ENCODE results near the gene CDH4.
"Not testable (repeated sequence)": the region's sequence is repeated elsewhere in the genome, so short reads cannot be mapped to it uniquely, and the experiment has no call there.

Gene CDH4

GRCh38 chr20:61419010-61419409, 166.9 kb downstream of the CDH4 start:
- no peak for DNase-seq (ENCODE audit: low spot score)

DNA sequence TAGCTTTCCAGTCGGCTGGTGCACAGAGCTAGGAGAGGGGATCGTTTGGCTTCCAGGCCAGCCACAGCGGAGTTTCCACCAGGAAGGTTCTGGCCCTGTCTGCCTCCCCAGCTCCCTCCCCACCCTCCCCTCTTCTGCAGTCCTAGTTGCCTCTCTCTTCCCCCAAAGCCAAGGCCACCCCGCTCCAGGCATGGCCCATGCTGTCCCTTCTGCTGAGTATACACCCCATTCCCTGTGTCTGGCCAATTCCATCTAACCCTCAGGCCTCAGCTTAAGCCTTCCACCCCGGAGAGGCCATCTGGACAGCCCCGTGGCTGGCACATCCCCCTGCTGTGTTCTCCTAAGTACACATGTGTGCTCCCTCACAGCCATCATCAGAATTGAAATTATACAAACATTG, 167.4 kb downstream of the CDH4 start:
- DNase-seq (ENCODE audit: low spot score), result no peak

DNA sequence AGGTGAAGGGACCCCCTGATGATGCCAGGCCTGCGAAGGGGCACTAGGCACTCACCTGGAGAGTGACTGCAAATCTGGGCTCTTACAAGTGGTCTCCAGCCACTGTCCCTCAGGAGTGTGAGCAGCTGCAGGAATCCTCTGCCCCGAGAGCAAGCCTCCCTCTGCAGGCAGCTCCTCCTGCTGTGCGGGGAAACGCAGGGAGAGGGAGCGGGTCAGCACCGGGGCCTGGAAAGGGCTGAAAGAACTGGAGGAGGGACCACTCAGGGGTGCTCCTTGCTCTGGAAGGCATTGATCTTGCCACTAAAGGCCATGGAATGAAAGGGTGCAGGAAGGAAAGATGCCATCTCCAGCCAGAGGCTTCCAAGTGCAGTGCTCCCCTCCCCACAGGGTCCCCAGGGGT, 168.0 kb downstream of the CDH4 start:
- DNase-seq (ENCODE audit: low spot score), result no peak

- DNase-seq (ENCODE audit: low spot score), result no peak
These were observed 168.7 kb downstream of the CDH4 start for GRCh38 chr20:61420781-61421180.

DNA sequence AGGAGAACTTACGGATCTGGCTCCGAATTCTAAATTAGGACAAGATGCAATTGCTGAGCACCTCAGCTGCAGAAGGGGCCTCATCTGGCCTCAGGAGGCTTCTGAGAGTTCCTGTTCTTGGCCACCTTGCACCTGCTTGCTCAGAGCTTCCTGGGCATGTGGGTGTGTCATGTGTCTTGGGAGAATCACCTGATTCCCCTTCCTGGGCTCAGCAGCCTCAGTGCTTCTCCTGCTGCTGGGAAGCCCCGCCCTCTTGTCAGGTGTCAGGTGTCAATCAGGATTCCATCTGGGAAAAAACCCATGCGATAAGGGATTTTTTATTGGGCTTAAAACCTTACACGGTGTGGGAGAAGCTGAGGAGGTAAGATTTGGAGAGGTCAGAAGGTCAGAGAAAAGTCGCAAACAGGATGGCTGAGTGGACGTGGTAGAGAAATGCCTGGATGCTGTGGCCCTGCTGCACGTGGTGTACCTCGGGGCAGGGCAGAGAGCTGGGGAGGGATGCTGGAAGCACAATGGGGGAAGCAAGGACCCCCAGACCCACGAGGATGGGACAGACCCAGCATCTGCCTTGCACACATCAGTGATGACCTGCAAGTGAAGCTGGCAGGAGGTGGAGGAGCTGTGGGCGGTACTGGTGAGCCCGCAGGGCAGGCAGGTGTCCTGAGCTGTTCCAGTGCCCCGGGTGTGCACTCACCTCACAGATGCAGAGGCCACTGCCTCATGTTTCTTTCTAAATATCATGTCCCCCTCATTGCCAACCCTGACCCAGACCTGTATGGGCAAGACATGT, 170.8 kb downstream of the CDH4 start:
- DNase-seq (ENCODE audit: low spot score), result no peak

DNA sequence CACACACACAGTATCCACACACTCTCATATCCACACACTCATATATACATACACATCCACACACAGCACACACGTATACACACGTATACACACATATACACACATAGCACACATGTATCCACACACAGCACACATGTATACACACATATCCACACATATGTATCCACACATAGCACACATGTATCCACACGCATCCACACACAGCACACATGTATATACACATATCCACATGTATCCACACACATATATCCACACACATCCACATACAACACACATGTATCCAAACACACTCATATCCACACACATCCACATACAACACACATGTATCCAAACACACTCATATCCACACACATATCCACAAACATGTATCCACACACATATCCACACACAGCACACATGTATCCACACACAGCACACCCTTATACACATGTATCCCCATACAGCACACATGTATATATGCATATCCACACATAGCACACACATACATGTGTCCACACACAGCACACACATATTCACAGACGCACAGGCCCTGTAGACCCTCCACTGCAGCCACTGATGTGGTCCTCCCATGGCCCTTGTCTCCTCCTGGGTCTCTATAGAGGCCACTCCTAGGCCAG, 172.1 kb downstream of the CDH4 start:
- DNase-seq (ENCODE audit: low spot score), result no peak

DNA sequence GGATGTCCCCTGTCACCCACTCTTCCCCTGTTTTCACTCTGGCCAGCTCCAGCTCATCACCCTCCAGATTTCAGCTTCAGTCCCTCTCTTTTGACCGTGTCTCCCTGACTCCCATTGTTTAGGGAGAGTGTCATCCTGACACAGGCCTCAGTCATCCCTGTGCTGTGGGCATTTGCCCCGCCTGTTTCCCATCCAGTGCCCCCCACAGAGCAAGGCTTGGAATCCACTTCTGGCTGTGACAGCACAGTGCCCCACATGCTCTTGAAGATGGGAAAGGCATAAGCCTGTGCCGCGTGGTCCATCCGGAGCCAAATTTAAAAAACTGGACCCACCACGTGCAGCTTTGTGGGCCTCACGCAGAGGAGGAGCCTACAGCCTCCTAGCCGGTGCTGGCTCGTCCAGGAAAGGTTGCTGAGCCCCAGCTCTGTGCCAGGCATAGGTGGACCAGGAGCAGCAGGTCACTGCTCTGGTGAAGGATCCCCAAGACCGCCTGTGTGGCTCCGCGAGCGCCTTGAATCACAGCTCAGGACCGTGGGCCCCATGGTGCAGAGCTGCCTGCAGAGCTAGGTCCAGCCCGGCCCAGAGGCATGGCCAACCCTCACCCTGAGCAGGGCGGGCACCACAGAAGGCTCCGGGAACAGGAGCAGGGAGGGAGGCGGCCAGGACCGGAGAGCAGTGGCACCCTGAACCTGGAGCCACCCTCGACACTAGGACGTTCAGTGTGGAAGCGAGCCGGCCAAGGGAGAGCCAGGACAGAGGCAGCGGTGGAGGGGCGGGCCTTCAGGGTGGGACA, 172.8 kb downstream of the CDH4 start:
- no peak for DNase-seq (ENCODE audit: low spot score)

DNA sequence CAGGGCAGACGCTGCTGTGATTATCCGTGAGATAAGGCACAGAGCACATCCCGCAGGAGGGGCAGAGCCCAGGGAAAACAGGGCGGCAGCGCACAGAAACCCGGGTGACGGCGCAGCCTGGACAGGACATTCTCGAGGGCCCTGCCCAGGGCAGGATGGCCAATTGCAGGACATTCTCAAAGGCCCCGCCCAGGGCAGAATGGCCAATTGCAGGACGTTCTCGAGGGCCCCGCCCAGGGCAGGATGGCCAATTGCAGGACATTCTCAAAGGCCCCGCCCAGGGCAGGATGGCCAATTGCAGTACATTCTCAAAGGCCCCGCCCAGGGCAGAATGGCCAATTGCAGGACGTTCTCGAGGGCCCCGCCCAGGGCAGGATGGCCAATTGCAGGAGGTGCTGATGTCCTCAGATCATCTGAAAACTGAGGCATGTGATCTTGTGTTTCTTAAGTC, 173.5 kb downstream of the CDH4 start:
- not testable (repeated sequence) for DNase-seq (ENCODE audit: low spot score)

DNA sequence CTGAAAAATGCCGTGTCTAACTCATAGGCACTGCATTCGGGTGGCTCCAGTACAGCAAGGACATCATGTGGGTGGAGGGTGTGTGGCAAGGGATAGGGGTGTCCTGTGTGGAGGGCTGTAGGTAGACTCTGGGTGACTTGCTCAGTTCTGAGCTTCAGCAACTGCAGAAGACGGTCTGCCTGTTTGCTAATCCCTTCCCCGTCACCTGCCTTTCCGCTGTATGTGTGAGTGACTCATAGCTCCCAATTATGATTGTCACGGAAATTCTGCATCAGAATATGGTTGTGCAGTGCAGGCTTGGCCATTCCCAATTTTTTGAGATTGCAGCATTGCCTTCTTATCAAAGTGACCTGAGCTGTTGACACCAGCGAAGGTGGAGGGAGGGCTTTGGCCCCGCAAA, 174.3 kb downstream of the CDH4 start:
- DNase-seq (ENCODE audit: low spot score), result no peak

GRCh38 chr20:61429458-61430227, 177.6 kb downstream of the CDH4 start:
- no peak for DNase-seq (ENCODE audit: low spot score)

DNA sequence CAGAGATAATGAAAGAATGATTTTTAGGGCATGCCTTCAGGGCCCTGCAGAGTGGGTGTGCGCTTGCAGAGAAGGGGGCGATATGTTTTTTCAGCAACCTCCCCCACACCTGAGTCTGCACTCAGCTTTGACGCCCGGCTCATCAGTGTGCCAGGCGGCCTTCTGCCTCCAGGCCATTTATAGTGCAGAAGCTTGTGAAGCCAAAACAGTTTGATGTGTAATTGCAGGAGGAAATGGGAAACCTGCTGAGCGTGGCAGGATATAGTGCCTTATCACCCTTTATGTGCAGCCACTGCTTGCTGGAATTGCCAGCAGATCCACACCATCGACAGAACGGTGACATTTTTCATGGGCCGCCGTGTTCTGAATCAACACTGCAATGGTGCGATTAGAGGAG, 178.2 kb downstream of the CDH4 start:
- DNase-seq (ENCODE audit: low spot score), result no peak

DNA sequence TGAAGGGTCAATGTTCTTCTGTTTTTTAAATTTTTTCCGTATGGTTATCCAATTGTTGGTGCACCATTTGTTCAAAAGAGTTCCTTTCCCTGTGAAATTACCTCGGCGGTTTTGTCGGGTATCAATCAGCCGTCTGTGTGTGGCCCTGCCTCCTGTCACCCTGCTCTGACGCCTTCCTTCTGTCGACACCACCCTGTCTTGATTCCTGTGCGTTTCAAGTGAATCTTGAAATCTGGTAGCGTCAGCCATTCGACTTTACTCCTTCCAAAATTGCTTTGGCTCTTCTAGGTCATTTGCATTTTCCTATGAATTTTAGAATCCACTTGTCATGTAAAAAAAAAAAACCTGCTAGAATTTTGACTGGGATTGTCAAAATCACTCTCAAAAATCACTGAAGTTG, 181.1 kb downstream of the CDH4 start:
- no peak for DNase-seq (ENCODE audit: low spot score)

- DNase-seq (ENCODE audit: low spot score), result no peak
These were observed 181.8 kb downstream of the CDH4 start for GRCh38 chr20:61433816-61434215.

DNA sequence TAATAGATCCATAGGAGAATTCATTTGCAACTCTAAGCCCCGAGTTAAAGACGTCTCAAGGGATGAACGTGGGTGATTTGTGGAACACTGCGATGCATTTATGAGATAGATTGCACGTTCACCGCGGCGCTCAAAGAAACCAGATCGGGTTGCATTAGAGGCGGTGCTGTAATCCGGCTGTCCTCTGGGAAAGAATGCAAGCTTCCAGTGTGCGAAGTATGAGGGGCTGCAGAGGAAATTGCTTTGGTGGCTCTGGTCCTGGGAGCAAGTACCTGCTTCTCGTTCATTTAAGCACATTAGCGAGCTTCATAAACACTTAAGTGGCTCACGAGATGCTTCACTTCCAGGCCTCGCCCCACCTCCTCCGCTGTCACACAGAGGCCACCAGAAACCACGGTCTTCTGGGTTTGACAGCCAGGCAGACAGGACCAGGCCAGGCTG, 182.3 kb downstream of the CDH4 start:
- DNase-seq (ENCODE audit: low spot score), result no peak

DNA sequence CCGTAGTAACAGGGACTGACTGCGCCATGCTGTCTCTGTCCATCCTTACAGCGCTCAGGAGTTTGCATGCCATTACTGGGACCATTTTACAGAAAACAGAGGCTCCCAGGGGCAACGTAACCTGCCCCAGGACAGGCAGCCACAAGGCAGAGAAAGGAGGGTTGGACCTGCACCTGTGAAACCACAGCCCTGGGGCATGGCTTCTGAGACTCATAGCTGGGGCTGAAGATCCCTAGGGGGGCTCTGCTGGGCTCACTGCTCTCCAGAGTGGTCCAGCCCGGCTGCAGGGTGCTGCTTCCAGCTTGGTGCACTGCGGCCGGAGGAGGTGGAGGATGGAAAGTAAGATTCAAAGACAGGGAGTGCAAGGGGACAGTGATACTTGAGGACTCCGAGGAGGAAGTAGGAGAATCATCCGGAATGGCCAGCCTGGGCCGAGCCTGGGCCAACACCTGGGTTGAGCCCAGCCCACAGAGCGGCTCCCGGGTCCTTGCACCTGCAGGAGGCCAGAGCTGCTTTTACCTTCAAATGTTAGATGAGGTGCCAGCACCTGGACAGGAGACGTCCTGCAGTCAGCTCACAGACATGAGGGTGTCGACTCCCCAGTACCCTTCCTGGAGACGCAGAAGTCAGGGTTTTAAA, 183.2 kb downstream of the CDH4 start:
- DNase-seq (ENCODE audit: low spot score), result no peak

- no peak for DNase-seq (ENCODE audit: low spot score)
These were observed 183.8 kb downstream of the CDH4 start for GRCh38 chr20:61435823-61436220.

- no peak for DNase-seq (ENCODE audit: low spot score)
These were observed 184.2 kb downstream of the CDH4 start for GRCh38 chr20:61436283-61436666.

- DNase-seq (ENCODE audit: low spot score), result no peak
These were observed 184.7 kb downstream of the CDH4 start for GRCh38 chr20:61436667-61437279.

DNA sequence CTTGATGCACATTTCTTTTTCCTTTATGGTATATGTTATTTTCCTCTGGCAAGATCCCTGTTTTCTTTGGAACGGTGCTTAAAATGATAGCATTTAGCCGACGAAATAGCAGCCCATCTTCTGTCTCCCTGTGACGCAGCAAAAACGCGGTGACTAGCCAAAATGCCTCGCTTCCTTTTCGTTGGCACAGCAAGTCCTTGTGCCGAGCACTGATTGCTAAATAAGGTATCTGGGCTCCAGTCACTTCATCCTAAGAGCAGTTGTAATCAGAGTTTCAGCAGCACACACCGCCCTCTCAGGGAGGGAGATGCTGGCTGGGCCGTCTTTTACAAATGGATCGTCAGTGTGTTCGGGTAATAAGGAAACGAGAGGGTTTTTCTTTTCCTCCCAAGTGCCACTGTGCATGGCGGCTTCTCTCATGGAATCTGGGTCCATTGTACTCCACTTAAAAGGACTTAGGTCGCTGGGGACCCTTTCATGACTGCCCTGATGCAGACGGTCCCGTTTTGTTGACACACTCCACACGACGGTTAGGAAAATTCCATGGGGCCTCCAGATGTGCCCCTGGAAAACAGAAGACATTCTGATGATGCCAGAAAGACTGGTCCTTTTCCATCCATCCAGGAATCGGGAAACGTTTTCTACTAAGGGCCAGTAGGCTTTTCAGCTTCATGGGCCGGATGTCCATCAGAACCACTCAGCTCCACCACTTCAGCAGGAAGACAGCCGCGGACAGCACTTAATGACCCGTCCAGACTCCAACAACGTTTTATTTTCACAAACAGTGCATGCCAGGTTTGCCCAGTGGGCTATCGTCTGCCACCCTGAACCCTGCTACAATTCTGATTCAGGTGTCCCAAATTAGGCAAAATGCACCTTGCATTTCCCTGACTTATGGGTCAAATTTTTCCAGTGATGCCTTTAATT, 185.5 kb downstream of the CDH4 start:
- DNase-seq (ENCODE audit: low spot score), result no peak

DNA sequence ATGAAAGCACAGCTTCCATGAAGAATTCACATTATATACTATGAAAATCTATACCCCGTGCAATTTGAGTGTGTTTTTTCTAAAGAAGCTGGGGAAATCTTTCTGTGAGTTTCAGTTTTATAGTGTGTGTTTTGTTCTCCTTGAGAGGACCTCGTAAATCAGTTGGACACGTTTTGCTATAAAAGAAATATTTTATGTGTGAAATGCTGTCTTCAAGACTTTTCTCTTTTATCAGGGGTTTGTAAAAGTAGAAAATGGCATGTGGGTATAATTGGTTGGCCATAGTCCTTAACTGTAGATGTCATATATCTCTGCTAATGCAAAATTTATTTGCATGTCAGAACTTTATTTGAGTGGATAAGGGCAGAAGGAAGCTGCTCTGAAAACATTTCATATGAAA, 186.2 kb downstream of the CDH4 start:
- no peak for DNase-seq (ENCODE audit: low spot score)

Data from left forelimb (tissue), 1 donor.